Measurements from ENCODE around the gene ARHGAP6.

ARHGAP6 gene

DNA sequence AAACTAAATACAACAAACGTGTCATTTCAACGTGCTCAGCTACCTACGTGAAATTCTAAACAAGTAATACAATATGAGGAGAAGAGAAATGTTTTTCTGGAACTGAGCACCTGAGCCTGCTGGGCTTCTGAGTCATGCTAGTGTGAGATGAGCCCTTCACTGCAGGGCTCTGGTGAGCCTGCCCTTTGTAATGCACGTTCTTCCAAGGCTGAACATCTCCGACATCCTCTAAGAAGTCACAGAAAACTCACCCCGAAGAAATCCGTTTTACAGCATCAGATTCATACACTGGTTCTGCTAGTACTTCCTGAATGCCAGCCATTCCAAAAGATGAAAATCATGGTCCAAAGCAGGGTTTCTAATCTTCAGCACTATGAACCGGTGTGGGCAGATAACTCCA lies 215.4 kb downstream of the ARHGAP6 start:
- DNase-seq (ENCODE audit: extremely low read depth, insufficient read length), result no peak
- Histone ChIP-seq H3K4me3 (replicated peaks; ENCODE audit: low read depth, low read length) (no peak overlapping the region), H3K36me3 (ENCODE audit: control insufficient read depth, insufficient read depth, low read length) (no peaks in the 10 kb centered on the region), H3K27me3 (replicated peaks; ENCODE audit: control insufficient read depth, insufficient read depth, low read length) (no peaks in the 10 kb centered on the region)
- TF ChIP-seq CTCF (IDR thresholded peaks at IDR 0.05; ENCODE audit: insufficient read depth, low read length, poor library complexity, severe bottlenecking), result no peak

DNA sequence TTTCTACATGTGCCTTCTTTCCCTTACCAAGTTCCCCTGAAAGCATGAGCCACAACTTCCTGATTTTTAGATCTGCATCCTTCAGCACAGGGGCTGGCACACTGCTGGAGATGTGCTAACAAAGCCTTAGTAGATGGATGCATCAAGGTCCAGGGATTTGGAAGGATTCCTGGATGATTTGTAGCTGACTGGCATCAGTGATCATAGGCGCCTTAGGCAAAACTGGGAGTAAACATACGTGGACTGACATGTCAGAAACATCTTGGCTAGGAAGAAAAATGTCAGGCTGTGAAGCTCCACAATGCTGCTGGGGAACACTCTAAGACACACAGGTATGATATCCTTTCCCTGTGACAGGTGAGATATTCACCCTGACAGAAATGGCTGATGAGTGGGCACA lies 216.1 kb downstream of the ARHGAP6 start:
- Histone ChIP-seq H3K36me3 (ENCODE audit: control insufficient read depth, insufficient read depth, low read length) (no peaks in the 10 kb centered on the region), H3K4me3 (replicated peaks; ENCODE audit: low read depth, low read length) (no peak overlapping the region), H3K27me3 (replicated peaks; ENCODE audit: control insufficient read depth, insufficient read depth, low read length) (no peaks in the 10 kb centered on the region)
- TF ChIP-seq CTCF (IDR thresholded peaks at IDR 0.05; ENCODE audit: insufficient read depth, low read length, poor library complexity, severe bottlenecking), result no peak
- no peak for DNase-seq (ENCODE audit: extremely low read depth, insufficient read length)

DNA sequence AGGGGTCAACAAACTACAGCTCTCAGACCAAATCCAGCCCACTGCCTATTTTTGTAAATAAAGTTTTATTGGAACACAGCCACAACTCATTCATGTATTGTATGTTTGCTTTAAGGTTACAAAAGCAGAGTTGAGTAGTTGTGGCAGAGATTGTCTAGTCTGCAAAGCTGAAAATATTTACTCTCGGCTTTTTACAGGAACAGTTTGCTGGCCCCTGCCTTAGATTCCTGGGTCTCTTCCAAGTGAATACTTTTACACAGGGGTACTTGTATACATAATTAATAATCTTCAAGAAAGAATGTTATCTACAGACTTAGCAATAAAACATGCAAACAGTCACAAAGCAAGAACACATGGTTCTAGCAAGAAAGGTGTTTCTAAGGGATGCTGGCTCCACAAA lies 218.3 kb downstream of the ARHGAP6 start:
- Histone ChIP-seq H3K4me3 (replicated peaks; ENCODE audit: low read depth, low read length) (no peak overlapping the region), H3K27me3 (replicated peaks; ENCODE audit: control insufficient read depth, insufficient read depth, low read length) (no peaks in the 10 kb centered on the region), H3K36me3 (ENCODE audit: control insufficient read depth, insufficient read depth, low read length) (no peaks in the 10 kb centered on the region)
- DNase-seq (ENCODE audit: extremely low read depth, insufficient read length), result no peak
- TF ChIP-seq CTCF (IDR thresholded peaks at IDR 0.05; ENCODE audit: insufficient read depth, low read length, poor library complexity, severe bottlenecking), result no peak

- no peak for DNase-seq (ENCODE audit: extremely low read depth, insufficient read length)
- no peaks in the 10 kb centered on the region for H3K36me3 ChIP-seq (ENCODE audit: control insufficient read depth, insufficient read depth, low read length)
- H3K4me3 ChIP-seq (replicated peaks; ENCODE audit: low read depth, low read length), result no peak overlapping the region
- H3K27me3 ChIP-seq (replicated peaks; ENCODE audit: control insufficient read depth, insufficient read depth, low read length), result no peaks in the 10 kb centered on the region
- TF ChIP-seq CTCF (IDR thresholded peaks at IDR 0.05; ENCODE audit: insufficient read depth, low read length, poor library complexity, severe bottlenecking), result no peak
These were observed 218.8 kb downstream of the ARHGAP6 start for GRCh38 chrX:11446949-11447348.

DNA sequence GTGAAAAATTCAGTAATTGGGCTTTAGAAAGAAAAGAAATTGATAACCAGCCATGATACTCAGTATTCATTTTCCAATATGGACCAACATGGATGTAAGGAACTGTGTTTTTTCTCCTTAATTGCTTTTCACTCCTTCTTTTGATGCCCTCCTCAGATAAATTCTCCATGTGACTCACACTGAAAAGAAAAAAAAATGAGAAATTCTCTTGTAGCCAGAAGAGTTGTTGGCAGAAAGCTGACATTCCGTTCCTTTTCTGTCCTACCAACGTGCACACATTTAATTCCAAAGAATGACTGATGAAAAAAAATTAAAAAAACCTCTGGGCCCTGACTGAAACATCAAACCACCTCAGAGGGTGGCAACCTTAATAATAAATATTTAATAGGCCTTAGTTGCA lies 219.4 kb downstream of the ARHGAP6 start:
- Histone ChIP-seq H3K27me3 (replicated peaks; ENCODE audit: control insufficient read depth, insufficient read depth, low read length) (no peaks in the 10 kb centered on the region), H3K4me3 (replicated peaks; ENCODE audit: low read depth, low read length) (no peak overlapping the region)
- no peak for DNase-seq (ENCODE audit: extremely low read depth, insufficient read length)

More for the DNA sequence above, 219.4 kb downstream of the ARHGAP6 start:
- no peaks in the 10 kb centered on the region for H3K36me3 ChIP-seq (ENCODE audit: control insufficient read depth, insufficient read depth, low read length)
- TF ChIP-seq CTCF (IDR thresholded peaks at IDR 0.05; ENCODE audit: insufficient read depth, low read length, poor library complexity, severe bottlenecking), result no peak

All from GM06990 (cell line).